NCI-H2171 (cell line): Measurements from ENCODE around the gene DISC1.
"Not testable (repeated sequence)": the region's sequence is repeated elsewhere in the genome, so short reads cannot be mapped to it uniquely, and the experiment has no call there.

Experiments used
- DNase-seq: peaks from one replicate; lab custom pipeline; 2025; lab: John Stamatoyannopoulos, UW

The DISC1 gene

GRCh38 chr1:231959225-231959884, 332.8 kb downstream of the DISC1 start:
- no peak for DNase-seq

GRCh38 chr1:231961801-231962200, 335.2 kb downstream of the DISC1 start:
- peak; percentile 53 for DNase-seq

- no peak for DNase-seq
These were observed 336.0 kb downstream of the DISC1 start for GRCh38 chr1:231962636-231963035.

- DNase-seq = no peak
These were observed 337.7 kb downstream of the DISC1 start for GRCh38 chr1:231964241-231964640.

DNA sequence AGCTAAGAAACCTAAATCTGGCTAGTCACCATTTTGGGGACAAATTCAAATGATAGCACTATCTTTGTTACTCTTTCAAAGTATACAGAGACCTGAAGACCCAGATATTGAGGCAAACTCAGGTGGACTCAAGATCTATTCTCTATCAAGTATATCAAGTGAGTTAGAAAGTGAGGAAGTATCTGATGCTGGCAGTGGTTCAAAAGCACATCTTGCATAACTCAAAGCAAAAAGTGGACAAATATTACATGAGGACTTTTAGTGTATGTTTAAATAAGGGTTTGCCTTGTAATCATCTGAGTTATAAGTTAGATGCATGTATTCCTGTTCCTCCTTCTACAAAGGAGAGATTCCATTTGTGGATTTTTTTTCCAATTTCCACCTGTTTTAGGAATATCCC, 338.4 kb downstream of the DISC1 start:
- no peak for DNase-seq

DNA sequence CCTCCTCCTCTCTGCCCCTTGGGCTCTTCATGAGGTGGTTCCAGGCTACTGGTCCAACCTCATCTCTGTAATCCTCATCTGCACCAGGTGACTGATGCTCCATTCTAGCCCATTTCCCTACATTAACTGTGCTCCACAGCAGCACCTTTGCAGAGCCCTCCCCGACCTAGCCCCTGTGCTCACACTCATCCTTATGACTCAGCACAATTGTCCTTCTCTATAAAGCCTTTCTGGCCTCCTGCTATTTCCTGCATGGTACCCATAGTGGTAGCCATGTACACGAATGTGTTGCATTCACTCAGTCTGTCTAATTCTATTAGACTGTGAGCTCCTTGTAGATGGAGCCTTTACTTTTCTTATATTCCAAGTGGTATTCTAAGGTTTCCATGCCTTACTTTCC, 339.0 kb downstream of the DISC1 start:
- DNase-seq = no peak

- no peak for DNase-seq
These were observed 340.4 kb downstream of the DISC1 start for GRCh38 chr1:231966983-231967382.

DNA sequence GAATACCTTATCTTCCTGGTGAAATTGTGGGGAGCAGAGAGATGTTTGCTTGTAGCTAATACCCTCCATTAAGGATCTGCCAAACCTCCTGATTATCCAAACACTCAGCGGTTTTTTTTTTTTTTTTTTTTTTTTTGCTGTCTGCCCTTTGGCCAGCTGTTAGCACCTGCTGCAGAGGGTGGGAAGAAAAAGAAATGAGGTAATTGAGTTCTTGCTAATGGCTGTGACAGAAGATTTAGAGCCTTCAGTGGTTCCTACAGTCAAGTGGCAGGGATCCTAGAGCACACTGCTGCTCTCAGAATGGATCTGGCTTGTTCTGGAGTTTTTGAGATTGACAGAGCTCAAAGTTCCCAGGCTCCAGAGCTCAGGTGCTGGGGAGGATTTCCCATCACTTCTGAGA, 342.5 kb downstream of the DISC1 start:
- peak; percentile 68 for DNase-seq

GRCh38 chr1:231969761-231970160, 343.2 kb downstream of the DISC1 start:
- DNase-seq = not testable (repeated sequence)

DNA sequence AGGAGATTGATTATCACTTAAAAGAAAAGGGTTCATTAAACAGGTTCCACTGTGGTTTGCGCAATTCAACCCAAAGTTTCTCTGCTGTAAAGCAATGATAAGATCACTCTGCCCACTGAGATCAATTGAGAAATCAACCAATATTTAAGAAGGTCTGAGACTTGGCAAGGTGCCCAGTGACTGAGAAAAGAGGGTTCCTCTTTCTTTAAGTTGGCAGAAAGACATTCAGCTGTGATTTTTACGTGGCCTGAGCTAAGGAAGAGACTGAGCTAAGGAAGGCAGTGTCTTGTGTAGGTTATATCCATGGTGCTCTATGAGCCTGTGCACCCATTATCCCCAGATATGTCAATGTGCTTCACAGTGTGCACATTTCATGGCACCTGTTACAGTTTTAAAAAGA, 344.1 kb downstream of the DISC1 start:
- no peak for DNase-seq

GRCh38 chr1:231971397-231972110, 345.0 kb downstream of the DISC1 start:
- DNase-seq = no peak

DNA sequence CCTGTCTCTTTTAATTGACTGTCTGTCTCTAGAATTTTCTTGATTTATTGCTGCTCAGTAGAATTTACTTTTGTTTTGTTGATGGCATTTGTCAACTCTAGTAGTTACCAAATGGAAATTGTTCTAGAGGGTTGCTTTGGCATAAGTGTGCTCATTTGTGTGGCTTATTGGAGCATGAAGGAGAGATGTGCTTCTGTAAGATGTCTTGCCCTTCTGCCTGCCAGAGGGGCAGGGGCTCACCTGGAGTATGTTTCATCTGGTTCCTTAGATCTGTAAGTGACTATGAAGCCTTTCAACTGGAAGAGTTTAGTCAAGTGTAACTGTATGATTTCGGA, 345.5 kb downstream of the DISC1 start:
- DNase-seq = peak; percentile 16

- no peak for DNase-seq
These were observed 347.2 kb downstream of the DISC1 start for GRCh38 chr1:231973830-231974229.

- DNase-seq = no peak
These were observed 349.6 kb downstream of the DISC1 start for GRCh38 chr1:231976231-231976630.

DNA sequence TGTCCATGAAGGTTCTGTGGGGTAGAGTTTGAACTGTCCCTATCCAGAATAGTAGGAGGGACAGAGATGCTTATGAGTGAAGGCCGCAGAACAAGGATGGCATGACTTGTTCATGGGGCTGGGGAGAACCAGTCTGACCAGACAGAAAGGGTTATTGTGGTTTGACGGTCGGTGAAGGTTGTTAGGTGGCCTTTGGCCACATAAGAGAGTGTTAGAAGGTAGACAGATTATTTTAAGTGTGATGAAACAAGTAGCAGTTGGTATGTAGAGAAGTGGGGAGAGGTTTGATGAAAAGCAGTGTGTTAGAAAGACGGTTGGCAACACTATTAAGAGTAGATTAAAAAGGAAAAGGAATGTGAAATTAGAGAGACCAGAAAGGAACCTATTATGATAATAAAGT, 355.1 kb downstream of the DISC1 start:
- DNase-seq = no peak

- no peak for DNase-seq
These were observed 356.4 kb downstream of the DISC1 start for GRCh38 chr1:231982871-231983587.

DNA sequence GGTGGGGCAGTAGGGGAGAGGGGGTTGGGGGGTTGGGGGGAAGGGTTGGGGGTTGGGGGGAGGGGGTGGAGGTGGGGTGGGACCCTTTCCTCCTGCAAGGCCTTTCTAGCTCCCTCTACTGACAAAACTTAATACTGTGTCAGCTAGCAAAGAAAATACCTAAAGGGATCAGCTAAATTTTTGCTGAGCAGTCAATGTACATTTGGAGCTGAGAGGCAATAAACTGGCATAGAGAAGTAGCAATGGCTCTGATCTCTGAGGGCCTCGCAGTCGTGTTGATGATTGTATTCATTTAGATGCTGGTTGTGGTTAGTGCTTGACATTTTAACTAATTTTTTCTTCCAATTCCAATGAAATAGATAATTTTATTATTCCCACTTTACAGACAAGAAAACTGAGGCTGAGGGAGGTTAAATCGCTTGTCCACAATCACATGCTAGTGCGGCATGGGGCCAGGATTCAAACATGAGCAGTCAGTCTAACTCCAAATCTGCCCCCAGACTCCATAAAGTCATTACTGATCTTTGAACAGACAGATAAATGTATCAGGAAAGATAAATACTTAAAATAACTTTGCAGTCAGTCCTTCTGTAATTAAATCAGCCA, 357.1 kb downstream of the DISC1 start:
- DNase-seq = no peak

- no peak for DNase-seq
These were observed 358.9 kb downstream of the DISC1 start for GRCh38 chr1:231985296-231986023.

GRCh38 chr1:231986631-231987336, 360.2 kb downstream of the DISC1 start:
- no peak for DNase-seq

GRCh38 chr1:231990388-231990787, 363.8 kb downstream of the DISC1 start:
- DNase-seq = no peak

DNA sequence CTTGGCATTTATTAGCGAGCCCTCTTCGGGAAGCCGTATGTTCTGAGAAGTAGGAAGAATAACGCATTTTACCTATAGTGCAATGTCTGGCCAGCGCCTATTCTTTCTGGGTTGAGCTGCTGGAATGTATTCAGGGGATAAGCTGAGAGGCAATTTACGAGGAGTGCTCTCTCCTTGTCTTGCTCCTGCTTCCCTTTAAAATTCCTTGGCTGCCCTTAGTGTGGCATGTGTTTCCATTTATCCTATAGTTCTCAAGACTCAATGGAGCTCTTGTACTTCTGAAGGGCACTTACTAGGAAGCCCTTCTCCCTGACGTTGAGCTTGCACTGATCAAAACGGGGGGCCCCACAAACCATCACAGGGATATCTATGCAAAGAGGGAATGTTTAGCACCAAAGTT, 364.6 kb downstream of the DISC1 start:
- DNase-seq = no peak
